IPS-20b (cell line): Measurements from ENCODE around the gene PLA2G4D.

Experiments used
- H3K27ac ChIP-seq: one replicate; pipeline ENCODE4 v1.5.1; 2013; ENCODE audit warnings: low read length
- H3K27me3 ChIP-seq: 2 replicates; pipeline ENCODE4 v1.6.1; 2013; ENCODE audit warnings: mild to moderate bottlenecking, low read length, inconsistent platforms; ENCODE audit not compliant: insufficient read depth
- H3K36me3 ChIP-seq: 2 replicates; pipeline ENCODE4 v1.6.1; 2013; ENCODE audit warnings: low read depth, mild to moderate bottlenecking, inconsistent platforms, low read length, moderate library complexity; ENCODE audit not compliant: insufficient read depth
- H3K4me1 ChIP-seq: 2 replicates; pipeline ENCODE4 v1.6.1; 2013; ENCODE audit warnings: mild to moderate bottlenecking, control low read depth, inconsistent platforms, low read length, moderate library complexity; ENCODE audit not compliant: insufficient read depth
- H3K4me3 ChIP-seq: 2 replicates; pipeline ENCODE4 v1.5.1; 2013; ENCODE audit warnings: mild to moderate bottlenecking, low read length, inconsistent platforms
- H3K9ac ChIP-seq: 2 replicates; pipeline ENCODE4 v1.6.1; 2013; ENCODE audit warnings: low read depth, mild to moderate bottlenecking, inconsistent platforms, low read length, moderate library complexity
- H3K9me3 ChIP-seq: 2 replicates; pipeline ENCODE4 v1.6.1; 2013; ENCODE audit warnings: mild to moderate bottlenecking, low read depth, low read length, inconsistent platforms; ENCODE audit not compliant: insufficient read depth

PLA2G4D gene, protein sequence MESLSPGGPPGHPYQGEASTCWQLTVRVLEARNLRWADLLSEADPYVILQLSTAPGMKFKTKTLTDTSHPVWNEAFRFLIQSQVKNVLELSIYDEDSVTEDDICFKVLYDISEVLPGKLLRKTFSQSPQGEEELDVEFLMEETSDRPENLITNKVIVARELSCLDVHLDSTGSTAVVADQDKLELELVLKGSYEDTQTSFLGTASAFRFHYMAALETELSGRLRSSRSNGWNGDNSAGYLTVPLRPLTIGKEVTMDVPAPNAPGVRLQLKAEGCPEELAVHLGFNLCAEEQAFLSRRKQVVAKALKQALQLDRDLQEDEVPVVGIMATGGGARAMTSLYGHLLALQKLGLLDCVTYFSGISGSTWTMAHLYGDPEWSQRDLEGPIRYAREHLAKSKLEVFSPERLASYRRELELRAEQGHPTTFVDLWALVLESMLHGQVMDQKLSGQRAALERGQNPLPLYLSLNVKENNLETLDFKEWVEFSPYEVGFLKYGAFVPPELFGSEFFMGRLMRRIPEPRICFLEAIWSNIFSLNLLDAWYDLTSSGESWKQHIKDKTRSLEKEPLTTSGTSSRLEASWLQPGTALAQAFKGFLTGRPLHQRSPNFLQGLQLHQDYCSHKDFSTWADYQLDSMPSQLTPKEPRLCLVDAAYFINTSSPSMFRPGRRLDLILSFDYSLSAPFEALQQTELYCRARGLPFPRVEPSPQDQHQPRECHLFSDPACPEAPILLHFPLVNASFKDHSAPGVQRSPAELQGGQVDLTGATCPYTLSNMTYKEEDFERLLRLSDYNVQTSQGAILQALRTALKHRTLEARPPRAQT

GRCh38 chr15:42094512-42094963 is at the start of gene PLA2G4D:
PLA2G4D (minus strand) TSS chr15:42094562; CDS start chr15:42094459, 103 bp downstream.
- Histone ChIP-seq H3K27me3 (no peaks in the 10 kb centered on the region), H3K4me1 (peaks cover 3% of the 10 kb centered on the region; the same call in 1 of the 2 replicates), H3K9me3 (no peaks in the 10 kb centered on the region), H3K4me3 (no peak within 1 kb of the TSS), H3K27ac (no peak within 1 kb of the TSS), H3K9ac (no peak within 1 kb of the TSS), H3K36me3 (no peaks in the 10 kb centered on the region)

- 0 out of 2 replicates have a peak, but pooled peaks cover 5% of the 10 kb centered on the region for H3K9me3 ChIP-seq
- no peak overlapping the region for H3K4me3 ChIP-seq
- no peaks in the 10 kb centered on the region for H3K27me3 ChIP-seq
- no peak overlapping the region for H3K27ac ChIP-seq
- H3K4me1 ChIP-seq: no peaks in the 10 kb centered on the region
- H3K9ac ChIP-seq: no peak overlapping the region
- no peaks in the 10 kb centered on the region for H3K36me3 ChIP-seq
These were observed 49.0 kb upstream of the PLA2G4D start for GRCh38 chr15:42143356-42143755.

GRCh38 chr15:42141795-42142667 is 47.7 kb upstream of the PLA2G4D start:
- Histone ChIP-seq H3K27me3 (no peaks in the 10 kb centered on the region), H3K9me3 (0 out of 2 replicates have a peak, but pooled peaks cover 5% of the 10 kb centered on the region), H3K36me3 (no peaks in the 10 kb centered on the region), H3K9ac (no peak overlapping the region), H3K4me3 (no peak overlapping the region), H3K4me1 (no peaks in the 10 kb centered on the region), H3K27ac (no peak overlapping the region)

DNA sequence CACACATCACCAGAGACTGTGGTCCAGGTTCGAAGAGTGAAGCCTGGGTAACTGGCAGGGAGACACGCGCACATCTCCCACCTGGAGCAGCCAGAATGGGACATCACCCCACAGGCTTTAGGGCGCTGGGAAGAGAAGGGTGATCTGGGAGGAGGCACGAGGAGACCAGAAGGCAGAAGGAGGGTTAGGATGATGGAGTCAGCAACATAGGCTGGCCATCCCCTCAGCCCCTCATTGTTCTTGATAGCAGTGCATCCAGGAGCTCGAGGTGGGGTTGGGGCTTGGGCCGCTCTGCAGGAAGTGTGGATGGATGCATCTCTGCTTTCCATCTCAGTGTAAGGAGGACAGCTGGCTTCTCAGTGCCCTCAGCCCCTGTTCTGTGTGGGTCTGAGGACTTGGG is 46.9 kb upstream of the PLA2G4D start:
- H3K36me3 ChIP-seq: no peaks in the 10 kb centered on the region
- H3K9ac ChIP-seq: no peak overlapping the region
- no peak overlapping the region for H3K4me3 ChIP-seq
- no peak overlapping the region for H3K27ac ChIP-seq
- 0 out of 2 replicates have a peak, but pooled peaks cover 5% of the 10 kb centered on the region for H3K9me3 ChIP-seq
- no peaks in the 10 kb centered on the region for H3K4me1 ChIP-seq
- H3K27me3 ChIP-seq: no peaks in the 10 kb centered on the region

DNA sequence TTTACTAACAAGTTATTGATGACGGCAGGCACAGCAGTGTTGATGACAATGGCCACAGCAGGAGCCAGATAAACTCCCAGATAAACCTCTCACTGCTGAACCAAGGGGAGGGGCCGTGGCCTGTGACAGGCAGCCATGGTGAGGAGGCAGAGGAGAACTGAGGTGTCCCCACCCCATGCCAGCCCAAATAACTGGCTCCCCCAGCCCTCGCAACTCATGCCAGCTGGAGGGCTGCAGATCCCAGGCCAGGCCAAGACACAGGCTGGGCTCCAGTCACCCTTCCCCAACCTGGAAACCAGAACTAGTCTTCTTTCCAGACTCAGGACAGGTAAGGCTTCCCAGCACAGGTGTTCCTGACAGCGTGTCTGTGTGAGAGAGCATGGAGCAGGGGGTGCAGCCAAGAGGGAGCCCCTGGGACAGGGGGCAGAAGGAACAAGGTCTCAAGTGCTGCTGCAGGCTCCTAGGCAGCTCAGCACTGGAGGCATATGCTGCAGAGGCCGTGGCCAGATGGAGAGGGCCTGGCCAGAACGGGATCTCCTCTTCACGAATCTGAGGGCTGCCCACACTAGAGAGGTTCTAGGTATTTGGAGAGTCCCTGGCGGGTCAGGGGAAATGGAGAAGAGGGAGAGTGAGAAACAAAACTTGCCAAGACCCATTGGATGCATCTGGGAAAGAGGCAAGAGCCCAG is 46.2 kb upstream of the PLA2G4D start:
- H3K36me3 ChIP-seq: no peaks in the 10 kb centered on the region
- no peak overlapping the region for H3K9ac ChIP-seq
- 0 out of 2 replicates have a peak, but pooled peaks cover 5% of the 10 kb centered on the region for H3K9me3 ChIP-seq
- H3K27me3 ChIP-seq: no peaks in the 10 kb centered on the region
- H3K4me1 ChIP-seq: no peaks in the 10 kb centered on the region
- H3K27ac ChIP-seq: no peak overlapping the region
- no peak overlapping the region for H3K4me3 ChIP-seq

- Histone ChIP-seq H3K4me3 (no peak overlapping the region), H3K9me3 (0 out of 2 replicates have a peak, but pooled peaks cover 5% of the 10 kb centered on the region), H3K27ac (no peak overlapping the region), H3K4me1 (no peaks in the 10 kb centered on the region), H3K9ac (no peak overlapping the region), H3K36me3 (no peaks in the 10 kb centered on the region), H3K27me3 (no peaks in the 10 kb centered on the region)
These were observed 45.2 kb upstream of the PLA2G4D start for GRCh38 chr15:42139596-42139995.

DNA sequence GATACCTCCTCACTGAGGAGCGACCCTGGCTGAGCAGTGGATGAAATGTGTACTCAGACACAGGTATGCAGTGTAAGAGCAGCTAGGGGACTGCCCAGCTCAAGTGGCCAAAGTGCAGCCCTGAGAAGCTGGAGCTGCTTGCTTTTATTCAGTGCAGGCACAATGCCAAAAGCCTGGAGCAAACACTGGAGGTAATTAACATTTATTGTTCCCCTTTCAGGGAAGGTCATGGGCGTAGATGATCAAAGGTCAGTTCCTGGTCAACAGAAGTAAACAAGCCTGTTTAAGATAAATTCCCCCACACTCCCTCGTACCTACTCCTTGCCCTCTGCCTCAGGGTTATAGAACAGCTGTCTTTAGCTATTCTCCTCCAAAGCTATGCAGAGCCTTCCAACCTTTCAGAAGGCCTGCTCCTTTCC is 44.6 kb upstream of the PLA2G4D start:
- H3K9me3 ChIP-seq: 0 out of 2 replicates have a peak, but pooled peaks cover 5% of the 10 kb centered on the region
- H3K27me3 ChIP-seq: no peaks in the 10 kb centered on the region
- no peak overlapping the region for H3K4me3 ChIP-seq
- no peaks in the 10 kb centered on the region for H3K4me1 ChIP-seq
- no peak overlapping the region for H3K27ac ChIP-seq
- no peak overlapping the region for H3K9ac ChIP-seq
- H3K36me3 ChIP-seq: no peaks in the 10 kb centered on the region

GRCh38 chr15:42138411-42138810 is 44.0 kb upstream of the PLA2G4D start:
- Histone ChIP-seq H3K9me3 (0 out of 2 replicates have a peak, but pooled peaks cover 5% of the 10 kb centered on the region), H3K9ac (no peak overlapping the region), H3K27ac (no peak overlapping the region), H3K4me3 (no peak overlapping the region), H3K27me3 (no peaks in the 10 kb centered on the region), H3K4me1 (no peaks in the 10 kb centered on the region), H3K36me3 (no peaks in the 10 kb centered on the region)

GRCh38 chr15:42137461-42138261 is 43.3 kb upstream of the PLA2G4D start:
- no peak overlapping the region for H3K27ac ChIP-seq
- H3K4me1 ChIP-seq: no peaks in the 10 kb centered on the region
- no peaks in the 10 kb centered on the region for H3K36me3 ChIP-seq
- no peak overlapping the region for H3K9ac ChIP-seq
- 0 out of 2 replicates have a peak, but pooled peaks cover 5% of the 10 kb centered on the region for H3K9me3 ChIP-seq
- no peaks in the 10 kb centered on the region for H3K27me3 ChIP-seq
- no peak overlapping the region for H3K4me3 ChIP-seq

DNA sequence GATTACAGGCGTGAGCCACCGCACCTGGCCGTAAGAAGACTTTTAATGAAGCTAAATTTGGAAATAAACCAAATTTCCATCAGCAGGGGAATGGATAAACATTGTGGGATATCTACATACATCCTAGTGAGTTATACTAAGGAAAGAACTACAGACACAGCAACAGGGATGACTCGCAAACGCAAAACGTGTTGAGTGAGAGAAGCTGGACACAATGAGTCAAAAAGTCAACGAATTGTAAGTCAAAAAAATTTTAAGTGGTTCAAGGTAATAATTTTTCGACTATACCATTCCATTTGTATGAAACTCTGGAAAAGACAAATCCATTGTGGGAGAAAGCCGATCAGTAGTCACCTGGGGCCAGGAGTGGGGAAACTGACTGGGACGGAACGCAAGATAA is 42.2 kb upstream of the PLA2G4D start:
- Histone ChIP-seq H3K27me3 (no peaks in the 10 kb centered on the region), H3K9me3 (0 out of 2 replicates have a peak, but pooled peaks cover 5% of the 10 kb centered on the region), H3K36me3 (no peaks in the 10 kb centered on the region), H3K4me1 (0 out of 2 replicates have a peak, but pooled peaks cover 4% of the 10 kb centered on the region), H3K27ac (no peak overlapping the region), H3K4me3 (no peak overlapping the region), H3K9ac (no peak overlapping the region)
